HG03097 (cell line): ENCODE measurements around the gene SRSF6.
A peak's percentile ranks its signal among the peaks of the same experiment; 100 is the strongest.
"Not testable (repeated sequence)": the region's sequence is repeated elsewhere in the genome, so short reads cannot be mapped to it uniquely, and the experiment has no call there.

ENCODE experiments used
- ATAC-seq: cut with Tn5 transposase; IDR thresholded peaks from one replicate; pipeline ENCODE4 v1.9.1; 2021; ENCODE audit not compliant: unreplicated experiment, low FRiP score

The SRSF6 gene

GRCh38 chr20:43472671-43473380 is 15.1 kb downstream of the SRSF6 start:
- ATAC-seq = no peak

GRCh38 chr20:43473381-43473704 is 15.6 kb downstream of the SRSF6 start:
- ATAC-seq = no peak

DNA sequence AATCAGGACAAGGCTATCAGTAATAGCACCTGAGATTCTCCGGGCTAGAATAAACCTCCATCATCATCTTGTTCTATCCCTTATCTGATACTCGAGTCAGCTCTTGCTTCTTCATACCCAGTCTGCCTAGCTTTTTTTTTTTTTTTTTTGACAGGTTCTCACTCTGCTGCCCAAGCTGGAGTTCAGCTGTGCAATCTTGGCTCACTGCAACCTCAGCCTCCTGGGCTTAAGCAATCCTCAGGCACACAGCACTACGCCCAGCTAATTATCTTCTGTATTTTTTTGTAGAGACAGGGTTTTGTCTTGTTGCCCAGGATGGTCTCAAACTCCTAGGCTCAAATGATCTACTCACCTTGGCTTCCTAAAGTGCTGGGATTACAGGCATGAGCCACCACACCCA is 19.5 kb downstream of the SRSF6 start:
- no peak for ATAC-seq

DNA sequence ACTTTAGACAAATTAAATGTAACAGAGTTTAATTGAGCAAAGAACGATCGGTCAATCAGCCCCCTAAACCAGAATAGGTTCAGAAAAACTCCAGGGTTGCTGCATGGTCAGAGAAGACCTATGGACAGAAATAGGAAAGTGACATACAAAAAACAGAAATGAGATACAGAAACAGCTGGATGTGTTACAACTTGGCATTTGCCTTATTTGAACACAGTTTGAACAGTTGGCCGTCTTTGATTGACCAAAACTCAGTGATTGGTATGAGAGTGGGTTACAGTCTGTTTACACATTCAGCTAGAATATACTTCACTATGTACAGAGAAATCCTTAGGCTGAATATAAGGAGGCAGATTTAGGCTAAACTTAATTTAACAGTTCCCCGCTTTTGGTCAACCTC is 19.9 kb downstream of the SRSF6 start:
- no peak for ATAC-seq

DNA sequence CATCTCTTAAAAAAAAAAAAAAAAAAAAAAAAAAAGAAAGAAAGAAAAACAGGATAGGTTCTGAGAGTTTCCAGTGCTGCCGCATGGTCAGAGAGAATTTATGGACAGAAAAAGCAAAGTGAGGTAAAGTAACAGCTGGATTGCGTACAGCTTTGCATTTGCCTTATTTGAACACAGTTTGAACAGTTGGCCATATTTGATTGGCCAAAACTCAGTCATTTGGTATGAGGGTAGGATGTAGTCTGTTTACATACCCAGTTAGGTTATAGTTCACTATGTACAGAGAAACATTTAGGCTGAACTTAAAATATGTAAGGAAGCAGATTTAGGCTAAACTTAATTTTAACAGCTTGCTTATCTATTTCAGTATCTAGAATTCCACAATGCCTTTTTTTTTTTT is 32.3 kb downstream of the SRSF6 start:
- no peak for ATAC-seq

DNA sequence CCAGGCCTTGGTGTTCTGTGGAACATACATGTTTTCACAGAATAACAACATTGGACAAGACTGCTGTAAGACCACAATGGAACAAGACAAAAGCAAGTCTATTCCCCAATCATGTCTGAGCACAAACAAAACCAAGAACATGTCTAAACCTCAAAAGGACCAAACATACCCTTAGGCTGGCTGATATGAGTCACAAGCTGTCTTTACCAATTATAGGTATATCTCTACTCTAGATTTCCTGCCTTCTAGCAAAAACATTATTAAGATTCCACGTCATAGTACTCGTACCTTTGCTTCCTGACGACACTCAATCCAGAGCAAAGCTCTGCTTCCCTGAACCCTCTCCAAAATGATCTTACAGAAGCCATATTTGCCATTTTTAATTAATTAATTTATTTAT is 34.4 kb downstream of the SRSF6 start:
- ATAC-seq = peak; percentile 56

DNA sequence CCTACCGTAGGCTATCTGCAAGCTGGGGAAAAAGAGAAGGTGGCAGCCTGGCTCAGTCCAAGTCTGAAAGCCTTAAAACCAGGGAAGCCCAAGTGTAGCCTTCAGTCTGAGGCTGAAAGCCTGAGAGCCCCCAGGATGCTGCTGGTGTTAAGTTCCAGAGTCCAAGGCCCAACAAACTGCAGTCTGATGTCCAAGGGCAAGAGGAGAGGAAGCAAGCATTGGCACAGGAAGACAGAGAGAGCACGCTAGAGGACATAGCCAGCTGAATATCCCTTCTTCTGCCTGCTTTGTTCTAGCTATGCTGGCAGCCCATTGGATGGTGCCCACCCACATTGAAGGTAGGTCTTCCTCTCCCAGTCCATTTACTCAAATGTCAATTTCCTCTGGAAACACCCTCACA is 37.7 kb downstream of the SRSF6 start:
- ATAC-seq = no peak

GRCh38 chr20:43502021-43502420 is 44.3 kb downstream of the SRSF6 start:
- ATAC-seq = not testable (repeated sequence)

DNA sequence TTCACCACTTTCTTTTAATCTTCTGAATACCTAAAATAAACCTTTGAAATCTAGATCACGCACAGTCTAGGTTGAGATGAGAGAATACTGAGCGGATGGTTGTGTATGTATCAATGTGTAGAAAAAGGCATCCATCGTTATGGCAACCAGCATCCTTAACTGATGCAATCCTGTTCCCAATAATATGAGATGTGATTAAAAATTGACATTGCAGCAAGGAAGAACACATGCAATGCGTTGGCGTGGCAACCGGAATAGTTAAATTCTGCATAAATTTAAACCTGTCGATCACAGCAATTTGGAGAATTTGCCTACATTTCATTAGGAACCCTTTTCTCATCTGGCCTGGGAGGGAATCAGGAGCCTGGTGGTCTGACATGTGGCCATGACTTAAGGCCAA is 48.5 kb downstream of the SRSF6 start:
- no peak for ATAC-seq

DNA sequence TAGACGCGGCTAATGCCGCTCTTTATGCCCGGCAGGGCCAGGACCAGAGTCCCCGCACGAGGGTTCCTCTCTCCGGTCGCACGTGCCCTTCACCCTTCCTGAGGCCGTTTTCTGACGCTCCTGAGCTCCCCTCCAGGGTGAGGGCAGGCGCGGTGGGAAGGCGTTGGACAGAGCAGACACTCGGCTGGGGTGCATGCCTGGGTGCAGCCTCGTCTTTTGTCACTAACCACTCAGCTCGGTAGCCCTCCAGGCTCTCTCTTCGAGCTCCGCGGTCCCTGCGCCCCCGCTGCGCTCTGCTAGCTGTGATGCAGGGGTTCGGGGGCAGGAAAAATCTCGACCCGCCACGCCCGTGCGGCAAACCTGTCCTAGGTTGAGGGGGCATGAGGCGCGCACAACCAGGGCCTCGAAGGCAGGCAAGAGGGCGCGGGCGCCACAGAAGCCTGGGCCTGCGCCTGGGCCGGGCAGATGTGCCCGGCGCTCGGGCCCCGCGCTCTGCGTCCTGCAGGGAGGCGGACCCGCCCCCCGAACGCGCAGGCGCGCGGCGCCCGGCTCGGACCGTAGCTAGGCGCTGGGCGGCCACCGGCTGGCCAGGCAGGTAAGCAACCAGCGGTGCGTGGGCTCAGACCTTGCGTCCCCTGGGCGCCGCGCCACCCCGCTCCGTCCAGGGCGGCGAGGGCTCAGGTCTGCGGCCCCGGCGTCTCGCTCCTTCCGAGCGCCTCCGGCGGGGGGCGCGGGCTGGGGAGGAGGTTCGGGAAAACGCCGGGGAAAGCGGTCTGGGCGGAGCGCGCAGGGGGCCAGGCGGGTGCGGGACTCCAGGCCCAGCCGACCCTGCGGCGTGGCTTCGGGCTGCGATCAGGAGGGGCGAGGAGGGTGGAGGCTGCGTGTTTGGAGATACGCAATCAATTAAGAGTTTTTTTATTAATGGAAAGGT is 49.7 kb downstream of the SRSF6 start, which contains the start of gene L3MBTL1:
L3MBTL1 (plus strand) TSS at position 548 of the 931 bp plus-strand sequence. CDS start 5,807 bp downstream, outside the sequence.
- no peak for ATAC-seq

- no peak for ATAC-seq
Observed at GRCh38 chr20:43508106-43508505, 50.4 kb downstream of the SRSF6 start.

DNA sequence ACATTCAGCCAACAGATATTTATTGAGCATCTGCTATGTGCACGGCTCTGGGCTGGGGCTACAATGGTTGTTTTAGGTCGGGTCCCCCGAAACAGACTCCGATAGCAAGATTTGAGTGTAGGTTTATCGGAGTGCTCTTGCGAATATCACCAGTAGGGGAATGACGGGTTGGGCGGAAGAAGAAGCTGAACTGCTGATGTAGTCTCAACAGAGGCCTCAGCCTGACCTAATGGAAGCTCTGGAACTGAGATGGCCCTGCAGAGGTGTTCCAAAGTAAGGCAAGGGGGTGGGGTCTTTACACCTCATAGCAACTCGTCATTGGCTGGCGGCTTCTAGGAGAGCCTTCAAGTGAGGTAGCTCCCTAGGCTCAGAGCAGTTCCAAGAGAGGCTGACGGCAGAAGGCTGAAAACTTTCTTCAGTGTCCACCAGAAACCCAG is 50.9 kb downstream of the SRSF6 start:
- no peak for ATAC-seq

- ATAC-seq = no peak
Observed at GRCh38 chr20:43511879-43512278, 54.2 kb downstream of the SRSF6 start.

DNA sequence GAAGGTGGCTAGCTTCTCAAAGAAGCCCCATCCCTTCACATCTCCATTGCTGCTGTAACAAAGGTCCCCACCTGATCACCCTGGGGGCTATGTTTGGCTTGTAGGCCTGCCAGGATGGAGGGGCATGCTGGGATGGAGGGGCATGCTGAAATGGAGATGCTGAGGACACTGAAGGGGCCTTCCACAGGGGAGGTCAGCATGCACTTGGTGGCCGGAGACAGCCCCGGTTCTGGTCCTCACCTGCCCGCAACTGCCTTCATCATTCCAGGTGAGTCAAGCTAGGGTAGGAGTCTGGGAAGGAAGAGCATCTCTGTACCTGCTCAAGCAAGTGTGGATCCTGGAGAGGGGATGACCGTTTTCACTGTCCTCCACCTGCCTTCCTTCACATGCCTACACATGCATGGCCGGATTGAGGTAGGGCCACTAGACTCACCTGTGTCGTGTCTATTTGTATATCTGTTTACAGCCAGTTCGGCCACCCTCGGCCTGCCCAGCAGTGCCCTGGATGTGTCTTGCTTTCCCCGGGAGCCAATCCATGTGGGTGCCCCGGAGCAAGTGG is 55.8 kb downstream of the SRSF6 start:
- ATAC-seq = no peak
